ENCODE results near the gene CELF5.

The CELF5 gene

DNA sequence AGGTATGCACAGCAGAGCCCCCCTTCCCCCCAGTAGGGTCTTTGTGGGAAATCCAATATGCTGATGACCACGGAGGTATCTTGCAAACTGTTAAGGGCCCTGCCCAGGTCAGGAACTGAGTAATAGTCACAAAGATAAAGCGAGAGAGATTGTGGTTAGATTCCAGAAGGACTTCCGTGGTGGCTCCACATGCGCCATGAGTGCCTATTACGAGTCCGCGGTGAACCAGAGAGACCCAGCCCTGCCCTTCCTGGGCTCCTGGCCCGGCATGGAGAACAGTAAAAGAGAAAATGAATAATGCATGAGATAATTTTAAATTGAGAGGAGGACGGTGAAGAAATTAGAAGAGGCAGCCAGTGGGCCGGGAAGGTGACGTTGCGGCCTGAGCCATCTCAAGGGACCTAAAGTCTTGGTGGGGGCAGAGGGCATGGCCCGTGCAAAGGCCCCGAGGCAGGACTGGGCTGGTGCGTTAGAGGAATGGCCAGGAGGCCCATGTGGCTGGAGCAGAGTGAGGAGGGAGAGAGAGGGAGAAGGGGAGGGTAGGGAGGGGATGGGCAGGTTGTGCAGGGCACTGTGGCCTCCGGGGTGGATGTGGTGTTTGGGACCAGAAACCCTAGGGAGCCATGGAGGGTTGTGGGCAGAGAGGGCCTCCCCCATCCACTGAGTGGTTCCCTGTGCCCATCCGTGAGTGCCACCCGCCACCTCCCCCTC is 95.3 kb downstream of the CELF5 start:
- no peak overlapping the region for H3K4me3 ChIP-seq (replicated peaks in 1 of 2; ENCODE audit: low read depth in 2 of 2, low read length in 2 of 2)
- DNase-seq (ENCODE audit: low read depth in 2 of 2) = peak; percentile 26 to 59
- no peak for TF ChIP-seq CTCF (IDR thresholded peaks at IDR 0.05; ENCODE audit: low read depth, low read length)

DNA sequence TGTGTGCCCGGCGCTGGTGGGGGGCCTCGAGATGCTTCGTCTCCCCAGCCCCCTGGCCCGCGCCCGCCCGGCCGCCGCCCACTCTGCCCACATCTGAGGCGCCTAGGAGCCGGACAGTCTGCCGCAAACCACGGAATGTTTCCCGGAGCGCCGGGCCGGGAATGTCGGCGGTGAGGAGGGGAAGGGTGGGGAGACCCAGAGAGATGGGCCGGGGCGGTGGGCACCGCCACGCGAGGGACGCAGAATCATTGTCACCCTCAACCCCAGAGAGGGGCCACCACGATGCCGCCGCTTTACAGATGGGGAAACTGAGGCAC is 95.9 kb downstream of the CELF5 start:
- no peak for TF ChIP-seq CTCF (IDR thresholded peaks at IDR 0.05; ENCODE audit: low read depth, low read length)
- no peak for DNase-seq (ENCODE audit: low read depth in 2 of 2)

DNA sequence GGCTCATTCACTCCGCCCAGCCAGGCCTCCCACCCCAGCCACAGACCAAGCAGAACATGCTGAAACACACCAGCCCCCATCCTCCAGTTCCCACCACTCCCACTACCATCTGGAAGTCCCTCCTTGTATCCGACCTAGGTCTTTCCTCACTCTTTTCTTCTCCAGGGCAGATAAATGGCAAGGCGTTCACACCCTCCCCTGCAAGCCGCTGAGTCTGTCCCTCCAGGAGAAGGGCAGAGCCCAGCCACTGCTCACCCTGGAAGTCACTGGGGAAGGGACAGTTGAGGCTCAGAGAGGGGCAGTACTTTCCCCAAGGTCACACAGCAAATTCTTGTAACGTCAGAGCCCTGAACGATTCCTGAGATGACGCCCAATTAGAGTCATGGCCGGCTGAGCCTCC is 96.4 kb downstream of the CELF5 start:
- TF ChIP-seq CTCF (IDR thresholded peaks at IDR 0.05; ENCODE audit: low read depth, low read length) = no peak
- DNase-seq (ENCODE audit: low read depth in 2 of 2) = no peak
- H3K4me3 ChIP-seq (replicated peaks in 1 of 2; ENCODE audit: low read depth in 2 of 2, low read length in 2 of 2) = no peak overlapping the region

More for the DNA sequence above, 95.9 kb downstream of the CELF5 start:
- no peak overlapping the region for H3K4me3 ChIP-seq (replicated peaks in 1 of 2; ENCODE audit: low read depth in 2 of 2, low read length in 2 of 2)

DNA sequence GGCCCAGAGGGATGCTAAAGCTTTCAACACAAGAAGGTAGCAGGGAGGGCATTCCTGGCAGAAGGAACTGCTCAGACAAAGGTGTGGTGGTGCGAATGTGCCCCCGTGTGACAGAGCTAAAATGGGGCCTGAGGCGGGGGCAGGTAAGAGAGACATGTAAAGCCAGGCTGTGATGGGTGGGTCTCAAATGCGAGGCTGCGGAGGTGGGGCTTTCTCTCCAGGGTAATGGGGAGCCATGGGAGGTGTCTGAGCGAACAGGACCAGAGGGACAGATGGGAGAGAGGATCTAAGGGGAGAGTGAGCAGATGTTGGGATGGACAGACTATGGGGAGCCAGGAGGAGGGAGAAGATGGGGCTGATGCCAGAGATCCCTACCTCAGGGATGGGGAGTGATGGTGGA is 97.2 kb downstream of the CELF5 start:
- no peak for TF ChIP-seq CTCF (IDR thresholded peaks at IDR 0.05; ENCODE audit: low read depth, low read length)
- H3K4me3 ChIP-seq (replicated peaks in 1 of 2; ENCODE audit: low read depth in 2 of 2, low read length in 2 of 2) = no peak overlapping the region
- no peak for DNase-seq (ENCODE audit: low read depth in 2 of 2)

GRCh38 chr19:3322199-3322978 is 97.9 kb downstream of the CELF5 start:
- no peak overlapping the region for H3K4me3 ChIP-seq (replicated peaks in 1 of 2; ENCODE audit: low read depth in 2 of 2, low read length in 2 of 2)
- TF ChIP-seq CTCF (IDR thresholded peaks at IDR 0.05; ENCODE audit: low read depth, low read length) = no peak
- no peak for DNase-seq (ENCODE audit: low read depth in 2 of 2)

- H3K4me3 ChIP-seq (replicated peaks in 1 of 2; ENCODE audit: low read depth in 2 of 2, low read length in 2 of 2) = no peak overlapping the region
- no peak for TF ChIP-seq CTCF (IDR thresholded peaks at IDR 0.05; ENCODE audit: low read depth, low read length)
- no peak for DNase-seq (ENCODE audit: low read depth in 2 of 2)
Measured at GRCh38 chr19:3323026-3323425, 98.6 kb downstream of the CELF5 start.
